ENCODE measurements around the gene RERE. TPM values are rescaled to one million over a fixed set of nuclear protein-coding genes. Genes with fewer than 3 reads are reported as not detected.
A peak's percentile ranks its signal among the peaks of the same experiment; 100 is the strongest.
"Not testable (repeated sequence)": the region's sequence is repeated elsewhere in the genome, so short reads cannot be mapped to it uniquely, and the experiment has no call there.

Gene RERE
- total RNA-seq, 1 donor = 55.0 TPM

- H3K79me2 ChIP-seq (ENCODE audit: insufficient read depth, low read length) = peaks cover 37% of the 10 kb centered on the region
- no peak for DNase-seq (ENCODE audit: insufficient read length, low spot score, missing footprints)
- no peaks in the 10 kb centered on the region for H3K27me3 ChIP-seq (ENCODE audit: insufficient read depth, low read length)
- no peak for TF ChIP-seq CTCF (IDR thresholded peaks at IDR 0.05; ENCODE audit: extremely low read depth, low read depth, low read length)
- peaks cover 50% of the 10 kb centered on the region for H3K4me1 ChIP-seq (ENCODE audit: insufficient read depth, low read length)
- no peak overlapping the region for H3K4me3 ChIP-seq (ENCODE audit: insufficient read depth, low read length)
- H3K27ac ChIP-seq (ENCODE audit: low read depth, low read length) = no peak overlapping the region
- no peaks in the 10 kb centered on the region for H4K20me1 ChIP-seq (ENCODE audit: insufficient read depth, low read length)
- H3K36me3 ChIP-seq (ENCODE audit: insufficient read depth, low read length) = no peaks in the 10 kb centered on the region
- no peaks in the 10 kb centered on the region for H3K9me3 ChIP-seq (ENCODE audit: low read depth, low read length)
- H2AFZ ChIP-seq (ENCODE audit: low read length) = no peak overlapping the region
- H3K4me2 ChIP-seq (ENCODE audit: insufficient read depth, low read length) = no peak overlapping the region
These were observed 189.7 kb downstream of the RERE start for GRCh38 chr1:8627728-8628127.

DNA sequence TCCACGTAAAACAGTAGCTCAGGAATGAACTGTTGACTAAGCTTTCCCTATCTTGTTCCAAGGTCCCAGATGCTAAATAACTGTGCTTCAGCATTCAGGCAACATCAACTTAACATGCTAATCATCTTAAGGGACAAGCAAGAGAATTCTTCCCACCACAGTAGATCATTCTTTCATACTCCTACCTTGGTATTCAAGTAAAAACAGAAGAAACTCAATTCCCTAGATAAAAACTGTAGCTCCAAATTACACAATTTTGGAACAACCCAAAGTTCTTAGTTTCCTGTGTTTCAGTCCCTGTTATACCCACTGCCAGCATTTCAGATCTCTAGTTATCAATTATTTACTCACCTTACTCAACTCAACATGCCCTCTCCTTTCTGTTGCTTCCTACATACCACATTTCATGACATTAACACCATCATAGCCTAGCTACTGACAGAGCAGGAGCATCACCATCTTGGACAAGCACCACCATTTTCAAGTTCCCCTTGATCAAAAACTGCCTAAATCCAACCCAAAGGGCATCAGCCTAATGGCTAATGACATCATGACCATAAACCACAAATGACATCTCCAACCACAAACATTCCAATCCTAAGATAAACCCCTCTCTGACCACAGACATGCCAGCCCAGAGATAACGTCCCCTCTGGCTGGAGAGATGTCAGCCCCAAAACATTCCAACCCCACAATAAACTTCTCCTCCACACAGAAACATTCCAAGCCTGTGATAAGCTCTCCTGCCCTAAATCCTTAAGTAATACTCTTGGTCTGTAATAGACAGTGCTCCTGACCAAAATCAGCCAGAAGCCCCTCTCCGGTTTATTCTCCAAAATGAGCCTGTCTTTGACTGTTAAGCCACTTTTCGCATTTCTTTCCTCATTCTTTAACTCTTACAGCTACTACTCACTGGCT is 191.2 kb downstream of the RERE start:
- H3K36me3 ChIP-seq (ENCODE audit: insufficient read depth, low read length) = no peaks in the 10 kb centered on the region
- H3K27ac ChIP-seq (ENCODE audit: low read depth, low read length) = peak overlapping the region; percentile 90
- peaks cover 30% of the 10 kb centered on the region for H3K79me2 ChIP-seq (ENCODE audit: insufficient read depth, low read length)
- H2AFZ ChIP-seq (ENCODE audit: low read length) = peak overlapping the region; percentile 7
- TF ChIP-seq CTCF (IDR thresholded peaks at IDR 0.05; ENCODE audit: extremely low read depth, low read depth, low read length) = no peak
- peak overlapping the region; percentile 1 for H3K4me3 ChIP-seq (ENCODE audit: insufficient read depth, low read length)
- DNase-seq (ENCODE audit: insufficient read length, low spot score, missing footprints) = peak; percentile 37
- H3K9me3 ChIP-seq (ENCODE audit: low read depth, low read length) = no peaks in the 10 kb centered on the region
- H4K20me1 ChIP-seq (ENCODE audit: insufficient read depth, low read length) = no peaks in the 10 kb centered on the region
- H3K4me1 ChIP-seq (ENCODE audit: insufficient read depth, low read length) = peaks cover 43% of the 10 kb centered on the region
- peak overlapping the region; percentile 43 for H3K4me2 ChIP-seq (ENCODE audit: insufficient read depth, low read length)
- H3K27me3 ChIP-seq (ENCODE audit: insufficient read depth, low read length) = no peaks in the 10 kb centered on the region

GRCh38 chr1:8625491-8625890 is 191.9 kb downstream of the RERE start:
- Histone ChIP-seq H3K4me2 (ENCODE audit: insufficient read depth, low read length) (peak overlapping the region; percentile 43), H3K36me3 (ENCODE audit: insufficient read depth, low read length) (no peaks in the 10 kb centered on the region), H3K27me3 (ENCODE audit: insufficient read depth, low read length) (no peaks in the 10 kb centered on the region), H3K9me3 (ENCODE audit: low read depth, low read length) (no peaks in the 10 kb centered on the region), H3K27ac (ENCODE audit: low read depth, low read length) (peak overlapping the region; percentile 90), H4K20me1 (ENCODE audit: insufficient read depth, low read length) (no peaks in the 10 kb centered on the region), H3K79me2 (ENCODE audit: insufficient read depth, low read length) (peaks cover 31% of the 10 kb centered on the region), H3K4me1 (ENCODE audit: insufficient read depth, low read length) (peaks cover 38% of the 10 kb centered on the region), H3K4me3 (ENCODE audit: insufficient read depth, low read length) (peak overlapping the region; percentile 1), H2AFZ (ENCODE audit: low read length) (no peak overlapping the region)
- no peak for DNase-seq (ENCODE audit: insufficient read length, low spot score, missing footprints)
- no peak for TF ChIP-seq CTCF (IDR thresholded peaks at IDR 0.05; ENCODE audit: extremely low read depth, low read depth, low read length)

DNA sequence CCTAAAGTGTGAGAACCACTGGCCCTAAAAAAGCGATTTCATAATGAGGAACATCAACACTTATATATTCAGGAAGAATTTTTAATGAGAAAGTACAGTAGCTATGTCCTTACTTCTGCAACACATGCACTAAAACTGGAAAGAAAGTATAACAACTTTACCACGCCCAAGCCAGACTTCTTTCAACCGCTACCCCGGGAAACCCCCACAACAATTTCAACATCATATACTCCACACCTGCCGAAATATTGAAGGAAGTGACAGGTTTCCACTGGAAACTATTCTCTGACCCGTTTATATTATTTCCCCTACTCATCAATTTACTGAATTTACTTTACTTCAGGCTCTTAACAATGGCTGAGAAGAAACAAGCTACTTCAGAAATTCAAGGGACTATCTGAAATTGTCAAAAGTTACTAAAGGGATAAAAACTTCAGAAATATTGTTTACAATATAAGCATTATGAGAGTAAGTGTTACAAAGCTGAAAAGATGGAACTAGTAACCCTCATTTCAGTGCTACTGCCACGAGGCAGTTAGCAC is 193.7 kb downstream of the RERE start:
- H3K9me3 ChIP-seq (ENCODE audit: low read depth, low read length); H4K20me1 ChIP-seq (ENCODE audit: insufficient read depth, low read length); H3K4me2 ChIP-seq (ENCODE audit: insufficient read depth, low read length); H3K4me3 ChIP-seq (ENCODE audit: insufficient read depth, low read length); H3K27ac ChIP-seq (ENCODE audit: low read depth, low read length); DNase-seq (ENCODE audit: insufficient read length, low spot score, missing footprints); H3K36me3 ChIP-seq (ENCODE audit: insufficient read depth, low read length); H3K27me3 ChIP-seq (ENCODE audit: insufficient read depth, low read length); H2AFZ ChIP-seq (ENCODE audit: low read length): not testable (repeated sequence)
- H3K4me1 ChIP-seq (ENCODE audit: insufficient read depth, low read length) = peaks cover 26% of the 10 kb centered on the region
- peaks cover 18% of the 10 kb centered on the region for H3K79me2 ChIP-seq (ENCODE audit: insufficient read depth, low read length)

DNA sequence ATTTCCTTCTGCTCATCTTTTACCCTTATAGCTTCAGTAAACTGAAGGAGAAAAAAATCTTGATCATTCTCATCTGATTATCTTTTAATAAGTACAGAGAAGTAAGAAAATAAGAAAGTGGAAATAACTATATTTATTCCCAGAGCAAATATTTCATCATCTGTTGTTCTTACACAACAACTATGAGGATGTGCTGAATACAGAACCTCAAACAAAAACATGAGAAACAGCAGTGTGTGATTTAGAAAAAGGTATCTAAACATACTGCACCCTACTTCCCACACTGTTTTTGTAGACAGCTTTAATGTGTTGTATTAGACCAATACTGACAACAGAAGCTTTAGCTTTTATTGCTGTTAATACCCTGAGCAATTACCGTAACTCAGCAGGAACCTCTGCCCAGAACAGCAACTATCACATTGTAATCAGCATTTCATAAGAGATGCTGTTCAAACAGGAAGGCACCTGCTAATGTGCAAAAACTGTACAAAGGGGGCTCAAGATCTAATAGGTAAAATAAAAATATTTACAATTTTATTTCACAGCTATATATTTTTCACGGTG is 195.6 kb downstream of the RERE start:
- DNase-seq (ENCODE audit: insufficient read length, low spot score, missing footprints) = not testable (repeated sequence)

DNA sequence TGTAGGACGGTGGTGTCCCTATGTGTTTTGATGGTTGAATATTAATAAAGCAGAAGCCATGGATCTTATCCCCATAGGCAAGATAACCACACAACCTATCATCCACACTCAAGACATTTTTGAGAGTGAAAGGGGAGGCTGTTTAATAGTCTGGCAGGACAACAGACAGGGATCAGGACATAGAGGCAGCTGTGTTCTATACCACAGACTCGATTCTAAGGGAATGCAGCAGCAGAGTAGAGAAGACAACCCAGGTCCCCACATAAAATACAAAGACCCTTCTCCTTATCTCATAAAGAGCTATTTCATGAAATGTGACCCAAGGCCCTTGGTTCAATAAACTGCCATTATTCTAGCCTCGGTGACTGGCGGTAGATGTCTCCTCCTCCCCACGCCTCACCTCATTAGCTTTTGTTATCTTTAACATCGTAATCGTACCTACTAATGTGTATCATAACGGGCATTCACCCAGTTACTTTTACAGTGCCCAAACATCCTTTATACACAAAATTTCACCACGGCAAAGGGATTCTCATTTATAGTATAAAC is 196.3 kb downstream of the RERE start:
- H3K9me3 ChIP-seq (ENCODE audit: low read depth, low read length); H2AFZ ChIP-seq (ENCODE audit: low read length); H3K4me2 ChIP-seq (ENCODE audit: insufficient read depth, low read length); H3K27ac ChIP-seq (ENCODE audit: low read depth, low read length); H3K36me3 ChIP-seq (ENCODE audit: insufficient read depth, low read length); H3K79me2 ChIP-seq (ENCODE audit: insufficient read depth, low read length); H3K27me3 ChIP-seq (ENCODE audit: insufficient read depth, low read length); DNase-seq (ENCODE audit: insufficient read length, low spot score, missing footprints); H3K4me3 ChIP-seq (ENCODE audit: insufficient read depth, low read length); H4K20me1 ChIP-seq (ENCODE audit: insufficient read depth, low read length): not testable (repeated sequence)
- peaks cover 12% of the 10 kb centered on the region for H3K4me1 ChIP-seq (ENCODE audit: insufficient read depth, low read length)

More for the DNA sequence above, 195.6 kb downstream of the RERE start:
- not testable (repeated sequence) for H3K27ac ChIP-seq (ENCODE audit: low read depth, low read length); H3K9me3 ChIP-seq (ENCODE audit: low read depth, low read length); H2AFZ ChIP-seq (ENCODE audit: low read length); H3K79me2 ChIP-seq (ENCODE audit: insufficient read depth, low read length); H3K4me3 ChIP-seq (ENCODE audit: insufficient read depth, low read length); H4K20me1 ChIP-seq (ENCODE audit: insufficient read depth, low read length); H3K36me3 ChIP-seq (ENCODE audit: insufficient read depth, low read length); H3K4me2 ChIP-seq (ENCODE audit: insufficient read depth, low read length); H3K27me3 ChIP-seq (ENCODE audit: insufficient read depth, low read length)
- H3K4me1 ChIP-seq (ENCODE audit: insufficient read depth, low read length) = peaks cover 19% of the 10 kb centered on the region

All from osteoblast (primary cell).